GM23338 (cell line): Measurements from ENCODE around the gene DPYD.

Source experiments
- CREB1 ChIP-seq: fragments of 250-450 bp; sonication (Bioruptor Pico); IDR thresholded peaks from 2 replicates; pipeline ENCODE4 v1.5.0; 2020; ENCODE audit warnings: low read depth, mild to moderate bottlenecking, moderate library complexity
- EZH2 ChIP-seq: fragments of 200-600 bp; sonication (generic); IDR thresholded peaks from one replicate; pipeline ENCODE4 v1.8.0; 2017; ENCODE audit warnings: antibody characterized with exemption, mild to moderate bottlenecking, low read depth; ENCODE audit not compliant: unreplicated experiment
- EZH2phosphoT487 ChIP-seq: fragments of 200-600 bp; sonication (generic); IDR thresholded peaks from one replicate; pipeline ENCODE4 v1.8.1; 2018; ENCODE audit warnings: antibody characterized with exemption; ENCODE audit not compliant: unreplicated experiment
- POLR2AphosphoS5 ChIP-seq: IDR thresholded peaks from 2 replicates; pipeline ENCODE4 v1.6.1; 2016; ENCODE audit warnings: antibody characterized with exemption, low read depth
- TF ChIP-seq, protein P1 (sequence below): IDR thresholded peaks from one replicate; pipeline ENCODE4 v1.6.1; 2018; ENCODE audit warnings: antibody characterized with exemption; ENCODE audit not compliant: unreplicated experiment
- TF ChIP-seq, protein P2 (sequence below), 2 experiments: fragments of 200-600 bp in 1 of 2; sonication (generic) in 1 of 2; conservative IDR thresholded peaks; 2 replicates each; pipeline versions ENCODE4 v1.5.1 to v1.6.1; 2016 to 2017; ENCODE audit warnings: antibody characterized with exemption in 2 of 2, low read depth in 2 of 2, mild to moderate bottlenecking in 2 of 2, moderate library complexity in 1 of 2

DNA sequence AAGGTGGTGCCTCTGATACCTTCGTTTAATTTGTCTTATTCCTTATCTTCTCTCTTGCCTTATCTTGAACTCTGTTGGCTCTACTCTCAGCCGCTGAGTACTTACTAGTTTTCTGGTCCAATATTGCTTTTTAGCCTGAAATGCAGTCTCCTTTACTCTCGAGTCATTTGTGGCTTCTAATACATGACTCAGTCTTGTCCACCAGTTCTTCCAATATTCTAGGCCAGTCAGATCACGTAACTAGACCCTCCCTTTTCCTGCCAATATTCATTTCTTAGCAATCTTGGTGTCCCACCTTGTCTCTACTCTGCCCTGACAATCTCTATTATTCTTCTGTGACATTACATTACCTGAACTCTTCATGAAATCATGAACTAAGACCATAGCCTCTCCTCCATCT is 555.8 kb downstream of the DPYD start:
- TF ChIP-seq, protein P1, sequence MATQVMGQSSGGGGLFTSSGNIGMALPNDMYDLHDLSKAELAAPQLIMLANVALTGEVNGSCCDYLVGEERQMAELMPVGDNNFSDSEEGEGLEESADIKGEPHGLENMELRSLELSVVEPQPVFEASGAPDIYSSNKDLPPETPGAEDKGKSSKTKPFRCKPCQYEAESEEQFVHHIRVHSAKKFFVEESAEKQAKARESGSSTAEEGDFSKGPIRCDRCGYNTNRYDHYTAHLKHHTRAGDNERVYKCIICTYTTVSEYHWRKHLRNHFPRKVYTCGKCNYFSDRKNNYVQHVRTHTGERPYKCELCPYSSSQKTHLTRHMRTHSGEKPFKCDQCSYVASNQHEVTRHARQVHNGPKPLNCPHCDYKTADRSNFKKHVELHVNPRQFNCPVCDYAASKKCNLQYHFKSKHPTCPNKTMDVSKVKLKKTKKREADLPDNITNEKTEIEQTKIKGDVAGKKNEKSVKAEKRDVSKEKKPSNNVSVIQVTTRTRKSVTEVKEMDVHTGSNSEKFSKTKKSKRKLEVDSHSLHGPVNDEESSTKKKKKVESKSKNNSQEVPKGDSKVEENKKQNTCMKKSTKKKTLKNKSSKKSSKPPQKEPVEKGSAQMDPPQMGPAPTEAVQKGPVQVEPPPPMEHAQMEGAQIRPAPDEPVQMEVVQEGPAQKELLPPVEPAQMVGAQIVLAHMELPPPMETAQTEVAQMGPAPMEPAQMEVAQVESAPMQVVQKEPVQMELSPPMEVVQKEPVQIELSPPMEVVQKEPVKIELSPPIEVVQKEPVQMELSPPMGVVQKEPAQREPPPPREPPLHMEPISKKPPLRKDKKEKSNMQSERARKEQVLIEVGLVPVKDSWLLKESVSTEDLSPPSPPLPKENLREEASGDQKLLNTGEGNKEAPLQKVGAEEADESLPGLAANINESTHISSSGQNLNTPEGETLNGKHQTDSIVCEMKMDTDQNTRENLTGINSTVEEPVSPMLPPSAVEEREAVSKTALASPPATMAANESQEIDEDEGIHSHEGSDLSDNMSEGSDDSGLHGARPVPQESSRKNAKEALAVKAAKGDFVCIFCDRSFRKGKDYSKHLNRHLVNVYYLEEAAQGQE, result no peak
- TF ChIP-seq, protein P2, sequence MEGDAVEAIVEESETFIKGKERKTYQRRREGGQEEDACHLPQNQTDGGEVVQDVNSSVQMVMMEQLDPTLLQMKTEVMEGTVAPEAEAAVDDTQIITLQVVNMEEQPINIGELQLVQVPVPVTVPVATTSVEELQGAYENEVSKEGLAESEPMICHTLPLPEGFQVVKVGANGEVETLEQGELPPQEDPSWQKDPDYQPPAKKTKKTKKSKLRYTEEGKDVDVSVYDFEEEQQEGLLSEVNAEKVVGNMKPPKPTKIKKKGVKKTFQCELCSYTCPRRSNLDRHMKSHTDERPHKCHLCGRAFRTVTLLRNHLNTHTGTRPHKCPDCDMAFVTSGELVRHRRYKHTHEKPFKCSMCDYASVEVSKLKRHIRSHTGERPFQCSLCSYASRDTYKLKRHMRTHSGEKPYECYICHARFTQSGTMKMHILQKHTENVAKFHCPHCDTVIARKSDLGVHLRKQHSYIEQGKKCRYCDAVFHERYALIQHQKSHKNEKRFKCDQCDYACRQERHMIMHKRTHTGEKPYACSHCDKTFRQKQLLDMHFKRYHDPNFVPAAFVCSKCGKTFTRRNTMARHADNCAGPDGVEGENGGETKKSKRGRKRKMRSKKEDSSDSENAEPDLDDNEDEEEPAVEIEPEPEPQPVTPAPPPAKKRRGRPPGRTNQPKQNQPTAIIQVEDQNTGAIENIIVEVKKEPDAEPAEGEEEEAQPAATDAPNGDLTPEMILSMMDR (conservative IDR thresholded peaks at IDR 0.05; ENCODE audit: low read depth in 2 of 2), result no peak
- TF ChIP-seq POLR2AphosphoS5 (no peak), CREB1 (CRISPR knock-in tag) (no peak), EZH2phosphoT487 (no peak), EZH2 (no peak)
